C4-2B (cell line): Measurements from ENCODE around the gene DUSP23.
A peak's percentile ranks its signal among the peaks of the same experiment; 100 is the strongest.

ENCODE experiments used
- H3K27ac ChIP-seq: fragments of 450-650 bp; 2 replicates; pipeline ENCODE4 v1.5.1; 2017
- ZFX ChIP-seq: fragments of 450-650 bp; IDR thresholded peaks from 2 replicates; pipeline ENCODE4 v1.6.1; 2017
- TF ChIP-seq, protein P1 (sequence below): fragments of 450-650 bp; conservative IDR thresholded peaks from 2 replicates; pipeline ENCODE4 v1.5.1; 2017; ENCODE audit warnings: mild to moderate bottlenecking

DUSP23 gene

GRCh38 chr1:159783724-159784123 lies 3.0 kb downstream of the DUSP23 start:
- no peak for TF ChIP-seq ZFX
- TF ChIP-seq, protein P1, sequence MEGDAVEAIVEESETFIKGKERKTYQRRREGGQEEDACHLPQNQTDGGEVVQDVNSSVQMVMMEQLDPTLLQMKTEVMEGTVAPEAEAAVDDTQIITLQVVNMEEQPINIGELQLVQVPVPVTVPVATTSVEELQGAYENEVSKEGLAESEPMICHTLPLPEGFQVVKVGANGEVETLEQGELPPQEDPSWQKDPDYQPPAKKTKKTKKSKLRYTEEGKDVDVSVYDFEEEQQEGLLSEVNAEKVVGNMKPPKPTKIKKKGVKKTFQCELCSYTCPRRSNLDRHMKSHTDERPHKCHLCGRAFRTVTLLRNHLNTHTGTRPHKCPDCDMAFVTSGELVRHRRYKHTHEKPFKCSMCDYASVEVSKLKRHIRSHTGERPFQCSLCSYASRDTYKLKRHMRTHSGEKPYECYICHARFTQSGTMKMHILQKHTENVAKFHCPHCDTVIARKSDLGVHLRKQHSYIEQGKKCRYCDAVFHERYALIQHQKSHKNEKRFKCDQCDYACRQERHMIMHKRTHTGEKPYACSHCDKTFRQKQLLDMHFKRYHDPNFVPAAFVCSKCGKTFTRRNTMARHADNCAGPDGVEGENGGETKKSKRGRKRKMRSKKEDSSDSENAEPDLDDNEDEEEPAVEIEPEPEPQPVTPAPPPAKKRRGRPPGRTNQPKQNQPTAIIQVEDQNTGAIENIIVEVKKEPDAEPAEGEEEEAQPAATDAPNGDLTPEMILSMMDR: no peak
- no peak overlapping the region for H3K27ac ChIP-seq

GRCh38 chr1:159786465-159786864 lies 5.7 kb downstream of the DUSP23 start:
- TF ChIP-seq, protein P1: no peak
- TF ChIP-seq ZFX: no peak
- no peak overlapping the region for H3K27ac ChIP-seq

- TF ChIP-seq ZFX: no peak
- no peak overlapping the region for H3K27ac ChIP-seq
Observed at GRCh38 chr1:159786966-159787365, 6.2 kb downstream of the DUSP23 start.

DNA sequence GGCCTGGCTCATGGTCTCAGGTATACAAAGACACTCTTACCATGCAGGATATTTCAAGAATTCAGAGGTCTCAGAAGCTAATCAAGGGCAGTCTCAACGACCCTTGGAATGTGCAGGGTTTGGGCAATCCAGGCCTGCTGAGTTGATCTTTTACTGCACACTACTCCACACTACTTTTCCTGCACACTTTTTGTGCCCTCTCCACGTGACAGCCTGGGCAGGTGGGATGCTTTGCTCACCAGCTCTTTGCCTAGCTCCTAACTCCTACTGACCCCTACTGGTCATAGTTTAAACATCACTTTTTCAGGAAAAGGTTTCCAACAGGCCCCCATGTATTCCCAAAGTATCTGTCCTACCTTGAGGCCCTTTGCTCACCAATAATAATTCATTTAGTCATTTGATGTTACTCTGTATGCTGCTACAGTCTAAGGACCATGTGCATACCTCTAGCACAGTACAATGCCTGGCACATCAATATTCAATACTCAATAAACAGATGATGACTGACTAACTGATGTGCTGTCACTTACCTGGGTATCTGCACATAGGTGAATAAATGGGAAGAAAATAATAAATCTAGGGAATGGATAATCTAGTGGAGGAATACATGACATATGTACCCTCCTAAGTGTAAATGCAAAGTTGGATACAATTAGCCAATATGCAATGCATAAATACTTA lies 9.6 kb downstream of the DUSP23 start:
- no peak for TF ChIP-seq ZFX
- TF ChIP-seq, protein P1: peak; percentile 85
- no peak overlapping the region for H3K27ac ChIP-seq

DNA sequence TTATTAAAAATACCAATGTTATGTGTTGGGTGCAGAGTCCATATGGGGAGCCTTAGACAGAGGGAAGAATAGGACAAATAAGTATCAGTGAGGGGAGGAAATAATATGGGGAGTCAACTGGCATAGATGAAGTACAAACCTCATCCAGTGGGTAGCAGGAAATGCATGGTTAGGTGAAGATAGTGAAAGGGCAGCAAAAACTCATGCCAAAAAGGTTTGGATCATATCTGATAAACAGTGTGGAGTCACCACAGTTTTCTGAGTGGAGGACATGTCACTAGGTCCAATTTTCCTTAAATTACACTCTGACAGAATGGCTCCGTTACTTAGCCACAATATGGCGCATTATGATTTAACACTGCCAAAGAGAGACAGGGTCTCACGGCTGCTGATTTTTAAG lies 10.3 kb downstream of the DUSP23 start:
- TF ChIP-seq, protein P1: no peak
- TF ChIP-seq ZFX: no peak
- no peak overlapping the region for H3K27ac ChIP-seq

- no peak overlapping the region for H3K27ac ChIP-seq
- TF ChIP-seq ZFX: no peak
- TF ChIP-seq, protein P1: no peak
Observed at GRCh38 chr1:159791461-159791860, 10.7 kb downstream of the DUSP23 start.

DNA sequence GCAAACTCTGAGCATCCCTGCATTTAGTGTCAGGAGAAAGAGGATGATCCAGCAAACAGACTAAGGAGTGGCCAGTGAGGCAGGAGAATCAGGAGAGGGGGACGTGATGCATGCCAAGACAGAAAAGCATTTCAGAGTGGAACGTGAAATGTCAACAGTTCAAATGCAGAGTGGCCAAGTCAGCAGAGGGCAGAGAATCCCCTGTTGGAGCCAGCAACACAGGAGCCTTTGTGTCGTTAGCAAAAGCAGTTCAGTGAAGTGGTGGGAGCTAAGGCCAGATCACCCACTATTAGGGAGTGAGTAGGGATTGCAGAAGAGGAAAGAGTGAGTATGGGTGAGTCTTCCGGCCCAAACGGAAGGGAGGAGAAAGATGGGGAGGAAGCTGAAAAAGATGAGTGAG lies 14.8 kb downstream of the DUSP23 start:
- no peak overlapping the region for H3K27ac ChIP-seq
- TF ChIP-seq, protein P1: no peak
- no peak for TF ChIP-seq ZFX

DNA sequence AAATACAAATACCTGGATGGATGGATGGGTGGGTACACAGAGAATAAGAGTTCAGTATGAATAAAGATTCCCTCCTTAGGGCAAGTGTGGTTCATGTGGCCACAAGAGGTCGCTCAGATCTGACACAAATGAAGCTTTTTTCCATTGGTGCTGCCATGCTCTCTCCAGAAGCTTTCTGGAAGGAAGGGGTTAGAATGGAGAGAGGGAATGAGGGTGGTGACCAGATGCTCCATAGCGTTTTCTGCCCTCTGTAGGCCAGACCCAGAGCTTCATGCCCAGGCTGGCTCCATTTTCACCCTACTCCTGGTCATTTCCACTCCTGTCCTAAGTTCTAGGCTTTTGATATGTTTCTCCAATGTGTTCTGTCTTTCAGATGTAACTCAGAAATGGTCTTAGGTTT lies 18.1 kb downstream of the DUSP23 start:
- TF ChIP-seq ZFX: no peak
- TF ChIP-seq, protein P1: peak; percentile 89
- H3K27ac ChIP-seq: no peak overlapping the region
